Caco-2 (cell line): ENCODE measurements around the gene ASB14. TPM values are rescaled to one million over a fixed set of nuclear protein-coding genes. Genes with fewer than 3 reads are reported as not detected.
"Not testable (repeated sequence)": the region's sequence is repeated elsewhere in the genome, so short reads cannot be mapped to it uniquely, and the experiment has no call there.

Experiments
- BruUV-seq: library from RNA; stranded (reverse); fragments of 400-500 nt; replicated peaks from 2 replicates; lab custom pipeline; 2021; lab: Mats Ljungman, UMichigan
- CTCF ChIA-PET: fragments of 300-600 bp; sonication (Branson Sonifier 250); formaldehyde crosslinking; loops from one replicate; lab custom pipeline; 2022; ENCODE audit warnings: antibody characterized with exemption; lab: Charles Lee
- POLR2A ChIA-PET: fragments of 300-600 bp; sonication (Branson Sonifier 250); formaldehyde crosslinking; loops from one replicate; lab custom pipeline; 2022; ENCODE audit warnings: antibody characterized with exemption; lab: Charles Lee
- DNase-seq, 2 experiments: peaks; one replicate each; pipeline versions ENCODE4 v3.0.0 to v3.0.0-alpha.2; 2020 to 2022
- H3K27me3 ChIP-seq: replicated peaks from 2 replicates; pipeline ENCODE4 v1.6.0; 2011; ENCODE audit warnings: low read length; ENCODE audit not compliant: control insufficient read depth, insufficient read depth
- H3K36me3 ChIP-seq: 2 replicates; pipeline ENCODE4 v1.5.1; 2011; ENCODE audit warnings: low read length; ENCODE audit not compliant: control insufficient read depth, insufficient read depth
- H3K4me1 ChIP-seq: fragments of 250-450 bp; sonication (Bioruptor Pico); 2 replicates; pipeline ENCODE4 v1.5.1; 2020; ENCODE audit warnings: mild to moderate bottlenecking
- H3K4me3 ChIP-seq: 2 replicates; pipeline ENCODE4 v1.5.1; 2011; ENCODE audit warnings: low read depth, mild to moderate bottlenecking, control low read depth, low read length
- H3K9me3 ChIP-seq: fragments of 250-450 bp; sonication (Bioruptor Pico); 2 replicates; pipeline ENCODE4 v1.5.1; 2020; ENCODE audit warnings: mild to moderate bottlenecking, moderate library complexity
- H3K27ac Mint-ChIP-seq: one replicate; pipeline ENCODE4 v1.8.0; 2022; ENCODE audit warnings: mixed read lengths; ENCODE audit not compliant: unreplicated experiment
- H3K27me3 Mint-ChIP-seq: one replicate; pipeline ENCODE4 v1.8.0; 2022; ENCODE audit warnings: mixed read lengths; ENCODE audit not compliant: insufficient read depth, unreplicated experiment
- H3K36me3 Mint-ChIP-seq: one replicate; pipeline ENCODE4 v1.8.0; 2022; ENCODE audit warnings: mild to moderate bottlenecking, mixed read lengths; ENCODE audit not compliant: insufficient read depth, unreplicated experiment
- H3K4me1 Mint-ChIP-seq: one replicate; pipeline ENCODE4 v1.8.0; 2022; ENCODE audit warnings: low read depth, mixed read lengths; ENCODE audit not compliant: unreplicated experiment
- H3K4me3 Mint-ChIP-seq: one replicate; pipeline ENCODE4 v1.8.0; 2022; ENCODE audit warnings: mild to moderate bottlenecking, moderate library complexity, mixed read lengths; ENCODE audit not compliant: unreplicated experiment
- H3K9me3 Mint-ChIP-seq: one replicate; pipeline ENCODE4 v1.8.0; 2022; ENCODE audit warnings: mixed read lengths; ENCODE audit not compliant: unreplicated experiment
- intact Hi-C: fragments of 100-400 bp; cut with micrococcal nuclease; formaldehyde crosslinking; loops from one replicate; pipeline ENCODE4 v1.10.0; 2022; ENCODE audit not compliant: unreplicated experiment
- total RNA-seq: library from RNA; stranded (reverse); gene quantifications from 2 replicates; pipeline ENCODE4 v1.2.3, GENCODE V29; 2022
- TF ChIP-seq, protein P1 (sequence below), 2 experiments: fragments of 200-600 bp in 1 of 2; IDR thresholded peaks; 1 replicate in 1 of 2; 2 replicates in 1 of 2; pipeline versions ENCODE4 v1.5.1 to v1.8.0; 2011 to 2022; ENCODE audit warnings: antibody characterized with exemption in 1 of 2, control low read depth in 1 of 2, inconsistent platforms in 1 of 2, low read depth in 1 of 2, low read length in 1 of 2, mild to moderate bottlenecking in 1 of 2, moderate library complexity in 1 of 2; ENCODE audit not compliant: insufficient read depth in 1 of 2, severe bottlenecking in 1 of 2, unreplicated experiment in 1 of 2

ASB14 gene
- total RNA-seq, 1 experiment from 2014 or later: not detected

DNA sequence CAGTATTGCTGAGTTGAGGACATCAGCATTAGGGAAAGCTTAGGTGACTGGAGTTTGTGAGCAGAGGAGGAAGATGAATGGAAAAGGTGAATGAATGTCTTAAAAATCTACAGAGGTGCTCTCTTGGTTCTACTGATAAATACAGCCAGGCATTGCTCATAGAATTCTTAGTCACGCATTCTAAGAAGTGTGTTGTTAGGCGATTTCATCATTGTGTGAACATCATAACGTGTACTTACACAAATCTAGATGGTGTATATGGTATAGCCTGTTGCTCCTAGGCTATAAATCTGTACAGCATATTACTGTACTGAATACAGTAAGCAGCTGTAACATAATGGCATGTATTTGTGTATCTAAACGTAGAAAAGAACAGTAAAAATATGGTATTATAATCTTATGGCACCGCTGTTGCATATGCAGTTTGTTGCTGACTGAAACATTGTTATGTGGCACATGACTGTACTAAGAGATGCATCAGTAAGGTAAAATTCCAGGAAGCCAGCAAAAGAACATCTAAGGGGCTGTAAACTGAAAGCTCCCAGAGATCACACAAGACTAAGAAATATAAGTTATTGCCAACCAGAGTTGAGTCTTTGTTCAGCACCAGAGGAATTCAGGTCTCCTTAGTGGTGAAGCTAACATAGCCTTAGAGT is 42.9 kb upstream of the ASB14 start:
- Mint-ChIP-seq H3K4me3 (no peak overlapping the region), H3K4me1 (peaks cover 14% of the 10 kb centered on the region), H3K36me3 (no peaks in the 10 kb centered on the region), H3K27ac (peak overlapping the region; percentile 33), H3K9me3 (no peaks in the 10 kb centered on the region), H3K27me3 (no peaks in the 10 kb centered on the region)
- TF ChIP-seq, protein P1, sequence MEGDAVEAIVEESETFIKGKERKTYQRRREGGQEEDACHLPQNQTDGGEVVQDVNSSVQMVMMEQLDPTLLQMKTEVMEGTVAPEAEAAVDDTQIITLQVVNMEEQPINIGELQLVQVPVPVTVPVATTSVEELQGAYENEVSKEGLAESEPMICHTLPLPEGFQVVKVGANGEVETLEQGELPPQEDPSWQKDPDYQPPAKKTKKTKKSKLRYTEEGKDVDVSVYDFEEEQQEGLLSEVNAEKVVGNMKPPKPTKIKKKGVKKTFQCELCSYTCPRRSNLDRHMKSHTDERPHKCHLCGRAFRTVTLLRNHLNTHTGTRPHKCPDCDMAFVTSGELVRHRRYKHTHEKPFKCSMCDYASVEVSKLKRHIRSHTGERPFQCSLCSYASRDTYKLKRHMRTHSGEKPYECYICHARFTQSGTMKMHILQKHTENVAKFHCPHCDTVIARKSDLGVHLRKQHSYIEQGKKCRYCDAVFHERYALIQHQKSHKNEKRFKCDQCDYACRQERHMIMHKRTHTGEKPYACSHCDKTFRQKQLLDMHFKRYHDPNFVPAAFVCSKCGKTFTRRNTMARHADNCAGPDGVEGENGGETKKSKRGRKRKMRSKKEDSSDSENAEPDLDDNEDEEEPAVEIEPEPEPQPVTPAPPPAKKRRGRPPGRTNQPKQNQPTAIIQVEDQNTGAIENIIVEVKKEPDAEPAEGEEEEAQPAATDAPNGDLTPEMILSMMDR (IDR thresholded peaks at IDR 0.05; ENCODE audit: insufficient read depth in 1 of 2, low read depth in 1 of 2, low read length in 1 of 2, severe bottlenecking in 1 of 2, unreplicated experiment in 1 of 2): no peak
- Histone ChIP-seq H3K9me3 (peaks cover 5% of the 10 kb centered on the region; the same call in 1 of the 2 replicates), H3K4me1 (peaks cover 25% of the 10 kb centered on the region), H3K36me3 (no peaks in the 10 kb centered on the region), H3K27me3 (no peaks in the 10 kb centered on the region), H3K4me3 (no peak overlapping the region)
- DNase-seq: no peak
- ChIA-PET POLR2A (no interaction called here), CTCF (no interaction called here)
- intact Hi-C loops: no loop called here
- BruUV-seq: no TSS peak

DNA sequence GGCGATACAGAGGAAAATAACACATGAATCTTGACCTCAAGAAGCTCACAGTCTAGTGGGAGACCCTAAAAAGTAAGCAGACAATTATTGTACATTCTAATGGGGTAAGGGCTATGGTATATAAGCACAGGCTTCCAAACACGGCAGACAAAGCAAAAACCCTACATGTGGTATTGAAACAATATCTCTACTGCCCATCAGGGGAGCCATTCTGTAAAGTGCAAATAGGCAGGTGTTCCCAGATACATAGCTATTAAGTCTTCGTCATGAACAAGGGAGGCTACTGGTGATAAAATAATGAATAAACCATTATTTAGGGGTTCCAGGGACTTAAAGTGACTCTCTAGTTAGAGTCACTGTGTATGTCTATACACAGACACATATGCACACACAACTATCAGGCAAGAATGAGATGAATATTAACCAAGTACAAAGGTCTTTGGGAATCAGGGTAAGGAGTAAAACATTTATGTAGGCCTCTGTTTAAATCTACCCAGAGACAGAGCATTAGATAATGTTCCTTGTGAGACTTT is 38.7 kb upstream of the ASB14 start:
- CTCF ChIA-PET: interaction anchor here (0.5 to 1.5 kb wide), 8 partner anchors 10 to 240 kb away, joined by 3 to 9 read pairs (median 4); partner anchors contain the start of gene PDE12
- Histone ChIP-seq H3K27me3 (no peaks in the 10 kb centered on the region), H3K9me3 (no peaks in the 10 kb centered on the region), H3K36me3 (no peaks in the 10 kb centered on the region), H3K4me1 (peaks cover 13% of the 10 kb centered on the region), H3K4me3 (no peak overlapping the region)
- peaks cover 14% of the 10 kb centered on the region for H3K4me1 Mint-ChIP-seq
- H3K27me3 Mint-ChIP-seq: no peaks in the 10 kb centered on the region
- DNase-seq: no peak
- intact Hi-C loops: no loop called here
- no TSS peak for BruUV-seq
- H3K4me3 Mint-ChIP-seq: no peak overlapping the region
- no peaks in the 10 kb centered on the region for H3K36me3 Mint-ChIP-seq
- no peaks in the 10 kb centered on the region for H3K9me3 Mint-ChIP-seq
- H3K27ac Mint-ChIP-seq: no peak overlapping the region
- POLR2A ChIA-PET: no interaction called here
- TF ChIP-seq, protein P1 (IDR thresholded peaks at IDR 0.05; ENCODE audit: insufficient read depth in 1 of 2, low read depth in 1 of 2, low read length in 1 of 2, severe bottlenecking in 1 of 2, unreplicated experiment in 1 of 2): peak; percentile 23 to 28

DNA sequence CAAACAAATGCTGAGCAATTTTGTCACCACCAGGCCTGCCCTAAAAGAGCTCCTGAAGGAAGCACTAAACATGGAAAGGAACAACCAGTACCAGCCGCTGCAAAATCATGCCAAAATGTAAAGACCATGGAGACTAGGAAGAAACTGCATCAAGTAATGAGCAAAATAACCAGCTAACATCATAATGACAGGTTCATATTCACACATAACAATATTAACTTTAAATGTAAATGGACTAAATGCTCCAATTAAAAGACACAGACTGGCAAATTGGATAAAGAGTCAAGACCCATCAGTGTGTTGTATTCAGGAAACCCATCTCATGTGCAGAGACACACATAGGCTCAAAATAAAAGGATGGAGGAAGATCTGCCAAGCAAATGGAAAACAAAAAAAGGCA is 34.0 kb upstream of the ASB14 start:
- POLR2A ChIA-PET, H3K36me3 Mint-ChIP-seq, CTCF ChIA-PET, intact Hi-C loops, H3K27me3 ChIP-seq, H3K4me1 ChIP-seq, H3K4me3 ChIP-seq, BruUV-seq, H3K36me3 ChIP-seq, H3K9me3 ChIP-seq, H3K4me3 Mint-ChIP-seq, H3K27ac Mint-ChIP-seq, DNase-seq, H3K27me3 Mint-ChIP-seq, H3K4me1 Mint-ChIP-seq, H3K9me3 Mint-ChIP-seq: not testable (repeated sequence)
